CD14-positive monocyte (primary cell): Measurements from ENCODE around the gene KCNIP2. TPM values are rescaled to one million over a fixed set of nuclear protein-coding genes. Genes with fewer than 3 reads are reported as not detected.

Source experiments
- DNase-seq, 3 donors: peaks; one replicate each; pipeline ENCODE4 v3.0.0-alpha.2; 2011 to 2022
- H2AFZ ChIP-seq: 2 replicates; pipeline ENCODE4 v1.6.0; 2012; ENCODE audit warnings: mild to moderate bottlenecking, low read depth, low read length, inconsistent platforms; ENCODE audit not compliant: insufficient read depth, poor library complexity, severe bottlenecking
- H3K27ac ChIP-seq, 2 donors: 1 replicate in 1 of 2; 2 replicates in 1 of 2; pipeline ENCODE4 v1.5.1; 2012 to 2013; ENCODE audit warnings: low read length in 2 of 2, control low read depth in 1 of 2, inconsistent platforms in 1 of 2, low read depth in 1 of 2, mild to moderate bottlenecking in 1 of 2
- H3K27me3 ChIP-seq, 2 donors: one replicate each; pipeline versions ENCODE4 v1.6.0 to v1.6.1; 2011 to 2013; ENCODE audit warnings: low read length in 2 of 2; ENCODE audit not compliant: control insufficient read depth in 2 of 2, insufficient read depth in 2 of 2
- H3K36me3 ChIP-seq, 2 donors: replicated peaks in 1 of 2; 1 replicate in 1 of 2; 2 replicates in 1 of 2; pipeline versions ENCODE4 v1.5.1 to v1.6.1; 2012 to 2013; ENCODE audit warnings: low read length in 2 of 2, control low read depth in 1 of 2, inconsistent platforms in 1 of 2, mild to moderate bottlenecking in 1 of 2; ENCODE audit not compliant: insufficient read depth in 2 of 2, control insufficient read depth in 1 of 2
- H3K4me1 ChIP-seq, 2 donors: 1 replicate in 1 of 2; 2 replicates in 1 of 2; pipeline versions ENCODE4 v1.5.1 to v1.6.1; 2012 to 2013; ENCODE audit warnings: low read length in 2 of 2, control low read depth in 1 of 2, inconsistent platforms in 1 of 2, mild to moderate bottlenecking in 1 of 2, moderate library complexity in 1 of 2; ENCODE audit not compliant: insufficient read depth in 2 of 2, control insufficient read depth in 1 of 2
- H3K4me2 ChIP-seq: replicated peaks from 2 replicates; pipeline ENCODE3; 2012; ENCODE audit warnings: low read length, moderate library complexity, mild to moderate bottlenecking; ENCODE audit not compliant: poor library complexity, severe bottlenecking; ENCODE audit errors: extremely low read depth
- H3K4me3 ChIP-seq, 3 experiments: fragments of 200-600 bp in 1 of 3; sonication (generic) in 1 of 3; replicated peaks in 1 of 3; 1 replicate in 2 of 3; 2 replicates in 1 of 3; pipeline ENCODE4 v1.5.1; 2011 to 2013; ENCODE audit warnings: low read length in 3 of 3, mild to moderate bottlenecking in 3 of 3, control low read depth in 2 of 3, low read depth in 2 of 3, inconsistent platforms in 1 of 3, moderate library complexity in 1 of 3
- H3K79me2 ChIP-seq: 2 replicates; pipeline ENCODE4 v1.6.0; 2012; ENCODE audit warnings: mild to moderate bottlenecking, control low read depth, inconsistent platforms, low read length, moderate library complexity; ENCODE audit not compliant: insufficient read depth
- H3K9ac ChIP-seq: 2 replicates; pipeline ENCODE4 v1.6.0; 2017; ENCODE audit warnings: low read length, mild to moderate bottlenecking; ENCODE audit not compliant: insufficient read depth, poor library complexity, severe bottlenecking
- H3K9me3 ChIP-seq, 2 donors: replicated peaks in 1 of 2; 1 replicate in 1 of 2; 2 replicates in 1 of 2; pipeline versions ENCODE4 v1.5.1 to v1.6.1; 2012 to 2013; ENCODE audit warnings: low read length in 2 of 2, control low read depth in 1 of 2; ENCODE audit not compliant: control insufficient read depth in 1 of 2, insufficient read depth in 1 of 2
- H4K20me1 ChIP-seq: 2 replicates; pipeline ENCODE4 v1.6.0; 2012; ENCODE audit warnings: mild to moderate bottlenecking, low read length, control low read depth, moderate library complexity; ENCODE audit not compliant: insufficient read depth
- H3K27ac Mint-ChIP-seq, 7 donors: one replicate each; pipeline ENCODE4 v1.8.0; 2020; ENCODE audit warnings: mild to moderate bottlenecking in 7 of 7, mixed read lengths in 7 of 7, moderate library complexity in 6 of 7, inconsistent platforms in 2 of 7
- H3K27me3 Mint-ChIP-seq, 3 donors: one replicate each; pipeline ENCODE4 v1.8.0; 2021 to 2022; ENCODE audit warnings: low read depth in 3 of 3, mild to moderate bottlenecking in 3 of 3, mixed read lengths in 3 of 3, moderate library complexity in 3 of 3, inconsistent platforms in 1 of 3
- H3K36me3 Mint-ChIP-seq, 2 donors: one replicate each; pipeline ENCODE4 v1.8.0; 2020; ENCODE audit warnings: mixed read lengths in 2 of 2, inconsistent platforms in 1 of 2, mild to moderate bottlenecking in 1 of 2
- H3K4me1 Mint-ChIP-seq: one replicate; pipeline ENCODE4 v1.8.0; 2020; ENCODE audit warnings: mild to moderate bottlenecking, mixed read lengths
- H3K4me3 Mint-ChIP-seq, 2 donors: one replicate each; pipeline ENCODE4 v1.8.0; 2020; ENCODE audit warnings: mild to moderate bottlenecking in 2 of 2, mixed read lengths in 2 of 2, moderate library complexity in 1 of 2
- H3K9me3 Mint-ChIP-seq, 7 donors: one replicate each; pipeline ENCODE4 v1.8.0; 2020 to 2022; ENCODE audit warnings: mixed read lengths in 7 of 7, mild to moderate bottlenecking in 6 of 7, moderate library complexity in 6 of 7, inconsistent platforms in 2 of 7
- WGBS: methylation state at CpG from one replicate; pipeline ENCODE4 v1.1.5; 2013; ENCODE audit warnings: missing lambda C conversion rate; ENCODE audit not compliant: insufficient coverage; 5-methylcytosine and 5-hydroxymethylcytosine counted together
- intact Hi-C, 2 donors: fragments of 100-400 bp; cut with micrococcal nuclease; formaldehyde crosslinking; loops; one replicate each; pipeline versions ENCODE4 v1.15.0 to v1.15.1; 2023
- polyA plus RNA-seq, 3 donors: library from polyadenylated mRNA; depleted of rRNA in 1 of 3; unstranded in 2 of 3; stranded (reverse) in 1 of 3; fragments of 300-500 nt in 2 of 3; fragments of >200 nt in 1 of 3; fragmentation: Illumina TruSeq in 2 of 3; gene quantifications; 1 replicate in 2 of 3; 2 replicates in 1 of 3; pipeline ENCODE4 v1.2.3, GENCODE V29; 2012 to 2021
- TF ChIP-seq, protein P1 (sequence below): fragments of 200-600 bp; IDR thresholded peaks from one replicate; pipeline ENCODE4 v1.8.0; 2022; ENCODE audit warnings: antibody characterized with exemption, mild to moderate bottlenecking

The KCNIP2 gene
- polyA plus RNA-seq, 3 donors, result 0.48 to 2.1 TPM; not detected in 1

DNA sequence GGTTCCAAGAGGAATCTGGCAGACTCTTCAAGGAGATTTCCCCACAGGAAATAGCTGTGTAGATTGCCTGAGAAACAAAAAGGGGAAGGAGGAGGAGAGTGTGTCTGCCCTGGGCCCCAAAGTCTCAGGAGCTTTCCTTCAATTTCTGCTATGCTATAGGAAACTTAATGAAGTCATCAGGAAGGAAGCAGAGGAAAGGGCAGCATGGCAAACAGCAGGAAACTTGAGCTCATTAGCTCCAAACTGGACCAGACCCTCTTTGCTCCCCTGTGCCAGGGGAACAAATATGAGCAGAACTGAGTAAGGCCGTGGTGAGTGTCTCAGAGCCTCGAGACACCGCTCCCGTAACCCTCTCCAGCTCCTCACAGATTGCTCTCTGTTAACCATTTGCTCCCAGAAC, 4.8 kb upstream of the KCNIP2 start:
- H3K36me3 ChIP-seq, result peaks cover 20 to 58% of the 10 kb centered on the region in 2 donors
- peaks cover 1 to 7% (median 6%) of the 10 kb centered on the region in 3 donors for H3K27me3 Mint-ChIP-seq
- H3K9ac ChIP-seq, result peak overlapping the region; percentile 52
- H3K9me3 ChIP-seq, result no peaks in the 10 kb centered on the region
- intact Hi-C loops, result no loop called here
- H3K4me1 Mint-ChIP-seq, result peaks cover 42% of the 10 kb centered on the region
- no peaks in the 10 kb centered on the region for H3K79me2 ChIP-seq
- peak overlapping the region; percentile 65 for H3K4me2 ChIP-seq
- peak overlapping the region; percentile 76 to 96 (median 91) for H3K27ac Mint-ChIP-seq
- H3K9me3 Mint-ChIP-seq, result peaks cover 0 to 2% (median 0%) of the 10 kb centered on the region in 7 donors
- peak; percentile 30 to 53 (median 42) for DNase-seq
- H3K4me3 Mint-ChIP-seq, result peak overlapping the region; percentile 4 to 80
- no peaks in the 10 kb centered on the region for H3K27me3 ChIP-seq
- H3K27ac ChIP-seq, result peak overlapping the region; percentile 56 to 89
- no peak overlapping the region for H2AFZ ChIP-seq
- peaks cover 34 to 39% of the 10 kb centered on the region in 2 donors for H3K4me1 ChIP-seq
- WGBS, result 10% methylated on average over 4 of the region's 4 CpGs
- H3K4me3 ChIP-seq, result peak overlapping the region in 1 of 3 experiments; percentile 54
- peaks cover 61% of the 10 kb centered on the region for H4K20me1 ChIP-seq
- peaks cover 56 to 74% of the 10 kb centered on the region in 2 donors for H3K36me3 Mint-ChIP-seq
- TF ChIP-seq, protein P1, sequence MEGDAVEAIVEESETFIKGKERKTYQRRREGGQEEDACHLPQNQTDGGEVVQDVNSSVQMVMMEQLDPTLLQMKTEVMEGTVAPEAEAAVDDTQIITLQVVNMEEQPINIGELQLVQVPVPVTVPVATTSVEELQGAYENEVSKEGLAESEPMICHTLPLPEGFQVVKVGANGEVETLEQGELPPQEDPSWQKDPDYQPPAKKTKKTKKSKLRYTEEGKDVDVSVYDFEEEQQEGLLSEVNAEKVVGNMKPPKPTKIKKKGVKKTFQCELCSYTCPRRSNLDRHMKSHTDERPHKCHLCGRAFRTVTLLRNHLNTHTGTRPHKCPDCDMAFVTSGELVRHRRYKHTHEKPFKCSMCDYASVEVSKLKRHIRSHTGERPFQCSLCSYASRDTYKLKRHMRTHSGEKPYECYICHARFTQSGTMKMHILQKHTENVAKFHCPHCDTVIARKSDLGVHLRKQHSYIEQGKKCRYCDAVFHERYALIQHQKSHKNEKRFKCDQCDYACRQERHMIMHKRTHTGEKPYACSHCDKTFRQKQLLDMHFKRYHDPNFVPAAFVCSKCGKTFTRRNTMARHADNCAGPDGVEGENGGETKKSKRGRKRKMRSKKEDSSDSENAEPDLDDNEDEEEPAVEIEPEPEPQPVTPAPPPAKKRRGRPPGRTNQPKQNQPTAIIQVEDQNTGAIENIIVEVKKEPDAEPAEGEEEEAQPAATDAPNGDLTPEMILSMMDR, result no peak

DNA sequence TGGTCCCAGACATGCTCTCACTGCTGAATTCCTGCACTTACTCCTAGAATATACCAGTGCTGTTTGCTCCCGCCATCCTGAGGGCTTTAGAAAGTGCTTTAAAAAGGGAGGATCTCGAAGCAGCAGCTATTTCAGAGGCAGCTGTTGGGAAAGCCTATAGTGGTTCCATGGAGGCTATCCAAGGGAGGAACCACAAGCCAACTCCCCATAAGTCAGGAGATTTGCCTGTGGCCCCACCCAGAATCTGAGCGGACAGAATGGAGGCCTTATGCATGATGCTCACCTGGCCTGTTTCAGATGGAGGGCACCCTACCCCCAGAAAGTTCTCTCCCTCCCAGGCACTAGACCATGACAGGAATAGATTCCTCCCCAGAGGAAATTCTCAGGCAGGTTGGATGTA, 2.3 kb upstream of the KCNIP2 start:
- H4K20me1 ChIP-seq, result peaks cover 77% of the 10 kb centered on the region
- Mint-ChIP-seq H3K4me3 (no peak overlapping the region), H3K9me3 (peaks cover 0 to 2% (median 0%) of the 10 kb centered on the region in 7 donors), H3K4me1 (peaks cover 62% of the 10 kb centered on the region), H3K36me3 (peaks cover 57 to 60% of the 10 kb centered on the region in 2 donors), H3K27me3 (peaks cover 23 to 27% (median 23%) of the 10 kb centered on the region in 3 donors), H3K27ac (peak overlapping the region in 1 of 7 donors; percentile 32)
- H3K27me3 ChIP-seq, result peaks cover 5 to 14% of the 10 kb centered on the region in 2 donors
- H3K4me2 ChIP-seq, result no peak overlapping the region
- DNase-seq, result no peak
- H3K9ac ChIP-seq, result no peak overlapping the region
- peaks cover 11 to 38% of the 10 kb centered on the region in 2 donors for H3K36me3 ChIP-seq
- no peaks in the 10 kb centered on the region for H3K9me3 ChIP-seq
- no peaks in the 10 kb centered on the region for H3K79me2 ChIP-seq
- no peak overlapping the region for H3K27ac ChIP-seq
- no peak overlapping the region for H3K4me3 ChIP-seq
- TF ChIP-seq, protein P1, result no peak
- peaks cover 44 to 53% of the 10 kb centered on the region in 2 donors for H3K4me1 ChIP-seq
- intact Hi-C loops, result no loop called here
- H2AFZ ChIP-seq, result no peak overlapping the region
- WGBS, result 100% methylated on average over 1 of the region's 3 CpGs
